HG03571 (cell line): ENCODE measurements around the gene PCSK7.
A peak's percentile ranks its signal among the peaks of the same experiment; 100 is the strongest.

Experiments
- ATAC-seq: cut with Tn5 transposase; IDR thresholded peaks from one replicate; pipeline ENCODE4 v1.9.1; 2021; ENCODE audit not compliant: unreplicated experiment

The PCSK7 gene

GRCh38 chr11:117199916-117200812 lies 31.7 kb downstream of the PCSK7 start:
- ATAC-seq, result no peak

GRCh38 chr11:117199053-117199915 lies 32.6 kb downstream of the PCSK7 start, which contains the start of gene TAGLN:
Gene TAGLN, plus strand, starts transcription at chr11:117199370. Its CDS starts 3,644 bp downstream, at chr11:117203014.
- ATAC-seq, result no peak

- no peak for ATAC-seq
Measured at GRCh38 chr11:117198613-117199012, 33.3 kb downstream of the PCSK7 start.

- ATAC-seq, result no peak
Measured at GRCh38 chr11:117197516-117198456, 34.1 kb downstream of the PCSK7 start.

- no peak for ATAC-seq
Measured at GRCh38 chr11:117197006-117197405, 34.9 kb downstream of the PCSK7 start.

- ATAC-seq, result no peak
Measured at GRCh38 chr11:117195761-117196160, 36.1 kb downstream of the PCSK7 start.

GRCh38 chr11:117195258-117195657 lies 36.6 kb downstream of the PCSK7 start:
- no peak for ATAC-seq

- ATAC-seq, result no peak
Measured at GRCh38 chr11:117194267-117194666, 37.6 kb downstream of the PCSK7 start.

- no peak for ATAC-seq
Measured at GRCh38 chr11:117193130-117194020, 38.5 kb downstream of the PCSK7 start.

GRCh38 chr11:117192401-117192875 lies 39.4 kb downstream of the PCSK7 start:
- ATAC-seq, result no peak

GRCh38 chr11:117191680-117192400 lies 40.0 kb downstream of the PCSK7 start:
- ATAC-seq, result no peak

- ATAC-seq, result no peak
Measured at GRCh38 chr11:117189941-117190544, 41.8 kb downstream of the PCSK7 start.

GRCh38 chr11:117189191-117189940 lies 42.5 kb downstream of the PCSK7 start:
- ATAC-seq, result peak; percentile 49

- ATAC-seq, result no peak
Measured at GRCh38 chr11:117188620-117189081, 43.2 kb downstream of the PCSK7 start.

GRCh38 chr11:117187799-117188481 lies 43.9 kb downstream of the PCSK7 start:
- no peak for ATAC-seq

- ATAC-seq, result no peak
Measured at GRCh38 chr11:117187428-117187798, 44.5 kb downstream of the PCSK7 start.

- no peak for ATAC-seq
Measured at GRCh38 chr11:117187007-117187406, 44.9 kb downstream of the PCSK7 start.
